Upper lobe of left lung (tissue), 6 donors: ENCODE data around the gene MAGI2. TPM values are rescaled to one million over a fixed set of nuclear protein-coding genes. Genes with fewer than 3 reads are reported as not detected.
"Not testable (repeated sequence)": the region's sequence is repeated elsewhere in the genome, so short reads cannot be mapped to it uniquely, and the experiment has no call there.

Experiments
- ATAC-seq, 2 donors: fragments of 200-7000 bp; cut with Tn5 transposase; one replicate each; pipeline ENCODE4 v1.9.1; 2022; ENCODE audit warnings: mild to moderate bottlenecking in 2 of 2, moderate library complexity in 2 of 2; ENCODE audit not compliant: low FRiP score in 2 of 2
- DNase-seq, 2 donors: peaks; one replicate each; pipeline ENCODE4 v3.0.0-alpha.2; 2019 to 2020
- H3K27ac ChIP-seq, 4 donors: fragments of 200-600 bp; sonication (generic); one replicate each; pipeline ENCODE4 v1.5.1; 2016 to 2019
- H3K27me3 ChIP-seq, 4 donors: fragments of 200-600 bp; sonication (generic); one replicate each; pipeline ENCODE4 v1.5.1; 2017 to 2019
- H3K36me3 ChIP-seq, 4 donors: fragments of 200-600 bp; sonication (generic); one replicate each; pipeline ENCODE4 v1.5.1; 2016 to 2019
- H3K4me1 ChIP-seq, 4 donors: fragments of 200-600 bp; sonication (generic); one replicate each; pipeline ENCODE4 v1.5.1; 2018 to 2019
- H3K4me3 ChIP-seq, 4 donors: fragments of 200-600 bp; sonication (generic); one replicate each; pipeline ENCODE4 v1.5.1; 2017 to 2019; ENCODE audit warnings: mild to moderate bottlenecking in 2 of 4, moderate library complexity in 1 of 4
- H3K9me3 ChIP-seq, 4 donors: fragments of 200-600 bp; sonication (generic); one replicate each; pipeline ENCODE4 v1.5.1; 2018 to 2019
- EP300 ChIP-seq, 4 donors: sonication (generic); formaldehyde crosslinking; IDR thresholded peaks; one replicate each; pipeline ENCODE4 v1.5.1; 2017; ENCODE audit warnings: antibody characterized with exemption in 4 of 4, control low read depth in 2 of 4
- POLR2A ChIP-seq, 4 donors: fragments of 450-650 bp; IDR thresholded peaks; one replicate each; pipeline ENCODE4 v1.5.1; 2016 to 2017; ENCODE audit warnings: antibody characterized with exemption in 4 of 4, mild to moderate bottlenecking in 2 of 4
- POLR2AphosphoS5 ChIP-seq, 2 donors: sonication (generic); formaldehyde crosslinking; IDR thresholded peaks; one replicate each; pipeline ENCODE4 v1.5.1; 2017; ENCODE audit warnings: antibody characterized with exemption in 2 of 2
- WGBS, 2 donors: methylation state at CpG; one replicate each; pipeline ENCODE4 v1.1.5; 2017 to 2018; 5-methylcytosine and 5-hydroxymethylcytosine counted together
- total RNA-seq, 6 donors: library from RNA; depleted of rRNA in 4 of 6; stranded (reverse); fragments of >200 nt in 4 of 6; gene quantifications; one replicate each; pipeline versions ENCODE4 v1.1.0 to v1.2.1, GENCODE V29; 2016 to 2021
- TF ChIP-seq, protein P1 (sequence below), 6 experiments: fragments of 450-650 bp in 4 of 6; fragments of 200-600 bp in 2 of 6; sonication (generic) in 2 of 6; IDR thresholded peaks; one replicate each; pipeline ENCODE4 v1.5.1; 2016 to 2019; ENCODE audit warnings: antibody characterized with exemption in 6 of 6
- donor health status: DM: no; HTN: no; CAD: no; lungs with moderate emphysema.
- donor health status: DM: no; HTN: yes; CAD: no; lungs with severe emphysema.

The MAGI2 gene
- total RNA-seq, 6 donors from 2014 or later = 7.9 to 84.9 (median 11.8) TPM

DNA sequence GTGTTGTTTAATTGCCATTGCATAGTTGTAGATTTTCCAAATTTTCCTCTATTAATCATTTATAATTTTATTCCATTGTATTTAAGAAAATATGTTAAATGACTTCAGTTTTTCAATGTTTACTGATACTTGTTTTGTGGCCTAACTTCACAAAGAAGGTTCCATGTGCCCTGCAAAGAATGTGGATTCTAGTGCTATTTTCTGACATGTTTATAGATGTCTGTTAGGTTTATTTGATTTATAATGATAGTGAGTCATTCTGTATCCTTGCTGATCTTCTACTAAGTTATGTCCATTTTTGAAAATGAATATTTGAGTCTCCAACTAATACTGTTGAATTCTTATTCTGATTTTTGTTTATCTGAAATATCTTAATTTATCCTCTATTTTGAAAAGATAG, 369.0 kb downstream of the MAGI2 start:
- no peak overlapping the region for H3K4me3 ChIP-seq
- peaks cover 0 to 4% (median 1%) of the 10 kb centered on the region in 4 donors for H3K9me3 ChIP-seq
- H3K27ac ChIP-seq = no peak overlapping the region
- no peaks in the 10 kb centered on the region for H3K4me1 ChIP-seq
- H3K36me3 ChIP-seq = no peaks in the 10 kb centered on the region
- no peak for ATAC-seq
- no peak for TF ChIP-seq EP300 (IDR thresholded peaks at IDR 0.05)
- TF ChIP-seq POLR2A (IDR thresholded peaks at IDR 0.05) = no peak
- TF ChIP-seq POLR2AphosphoS5 (IDR thresholded peaks at IDR 0.05) = no peak
- TF ChIP-seq, protein P1, sequence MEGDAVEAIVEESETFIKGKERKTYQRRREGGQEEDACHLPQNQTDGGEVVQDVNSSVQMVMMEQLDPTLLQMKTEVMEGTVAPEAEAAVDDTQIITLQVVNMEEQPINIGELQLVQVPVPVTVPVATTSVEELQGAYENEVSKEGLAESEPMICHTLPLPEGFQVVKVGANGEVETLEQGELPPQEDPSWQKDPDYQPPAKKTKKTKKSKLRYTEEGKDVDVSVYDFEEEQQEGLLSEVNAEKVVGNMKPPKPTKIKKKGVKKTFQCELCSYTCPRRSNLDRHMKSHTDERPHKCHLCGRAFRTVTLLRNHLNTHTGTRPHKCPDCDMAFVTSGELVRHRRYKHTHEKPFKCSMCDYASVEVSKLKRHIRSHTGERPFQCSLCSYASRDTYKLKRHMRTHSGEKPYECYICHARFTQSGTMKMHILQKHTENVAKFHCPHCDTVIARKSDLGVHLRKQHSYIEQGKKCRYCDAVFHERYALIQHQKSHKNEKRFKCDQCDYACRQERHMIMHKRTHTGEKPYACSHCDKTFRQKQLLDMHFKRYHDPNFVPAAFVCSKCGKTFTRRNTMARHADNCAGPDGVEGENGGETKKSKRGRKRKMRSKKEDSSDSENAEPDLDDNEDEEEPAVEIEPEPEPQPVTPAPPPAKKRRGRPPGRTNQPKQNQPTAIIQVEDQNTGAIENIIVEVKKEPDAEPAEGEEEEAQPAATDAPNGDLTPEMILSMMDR (IDR thresholded peaks at IDR 0.05) = no peak
- DNase-seq = no peak
- no peaks in the 10 kb centered on the region for H3K27me3 ChIP-seq

DNA sequence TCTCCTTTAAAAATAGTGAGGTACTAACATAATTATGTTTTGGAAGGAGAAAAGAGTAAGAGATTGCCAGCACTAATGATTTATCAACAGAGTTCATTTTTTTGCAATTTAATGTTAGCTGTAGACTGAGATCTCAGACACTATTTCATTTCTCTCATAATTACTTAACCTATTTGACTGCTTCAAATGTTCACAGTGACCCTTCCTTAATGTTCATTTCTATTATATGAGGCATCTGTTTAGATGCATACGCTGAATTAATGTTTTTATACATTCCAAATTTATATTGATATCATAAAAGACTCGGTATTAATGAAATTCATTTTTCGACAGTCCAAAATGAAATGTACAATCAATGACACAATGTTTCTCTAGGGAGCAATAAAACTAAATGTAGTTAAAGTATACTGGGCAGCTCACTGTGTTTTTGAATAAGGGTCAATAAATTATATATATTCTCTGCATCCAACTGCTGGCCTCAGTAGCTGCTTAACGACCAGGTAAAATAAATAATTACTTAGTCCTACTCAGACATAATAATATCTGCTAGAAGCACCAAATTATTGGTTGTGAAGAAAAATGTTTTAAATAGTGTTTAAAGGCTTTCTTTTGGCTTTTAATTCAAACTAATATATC, 373.4 kb downstream of the MAGI2 start:
- no peaks in the 10 kb centered on the region for H3K27me3 ChIP-seq
- no peak for ATAC-seq
- H3K4me3 ChIP-seq = no peak overlapping the region
- no peak for DNase-seq
- no peak overlapping the region for H3K27ac ChIP-seq
- no peaks in the 10 kb centered on the region for H3K9me3 ChIP-seq
- WGBS, 2 donors = 77 to 82% methylated on average over 4 of the region's 4 CpGs
- no peaks in the 10 kb centered on the region for H3K36me3 ChIP-seq
- H3K4me1 ChIP-seq = no peaks in the 10 kb centered on the region
- TF ChIP-seq POLR2AphosphoS5 (IDR thresholded peaks at IDR 0.05) = no peak
- no peak for TF ChIP-seq EP300 (IDR thresholded peaks at IDR 0.05)
- TF ChIP-seq POLR2A (IDR thresholded peaks at IDR 0.05) = no peak

DNA sequence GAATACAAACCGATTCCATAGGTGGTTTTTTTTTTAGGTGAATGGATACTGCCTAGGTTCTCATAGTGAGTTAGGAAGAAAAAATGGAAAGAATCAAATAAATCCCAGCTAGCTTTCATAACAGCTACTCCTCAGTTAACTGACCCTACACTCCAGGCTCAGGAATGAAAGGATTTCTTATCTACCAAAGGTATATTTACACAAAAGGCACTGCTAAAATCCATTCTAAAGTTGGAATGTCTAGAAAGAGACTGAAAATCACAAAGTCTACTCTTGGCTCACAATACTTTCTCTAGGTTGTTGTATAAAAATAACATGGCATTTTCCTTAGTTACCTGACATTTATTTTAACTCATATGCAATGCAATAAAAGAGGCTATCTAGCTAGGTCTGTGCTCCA, 375.2 kb downstream of the MAGI2 start:
- no peak for DNase-seq
- Histone ChIP-seq H3K4me3 (no peak overlapping the region), H3K27ac (no peak overlapping the region), H3K9me3 (no peaks in the 10 kb centered on the region), H3K4me1 (no peaks in the 10 kb centered on the region), H3K27me3 (no peaks in the 10 kb centered on the region), H3K36me3 (no peaks in the 10 kb centered on the region)
- WGBS, 2 donors = 62 to 83% methylated on average over 1 of the region's 1 CpG
- TF ChIP-seq EP300 (IDR thresholded peaks at IDR 0.05) (no peak), POLR2A (IDR thresholded peaks at IDR 0.05) (no peak), POLR2AphosphoS5 (IDR thresholded peaks at IDR 0.05) (no peak)
- TF ChIP-seq, protein P1 (IDR thresholded peaks at IDR 0.05) = no peak
- ATAC-seq = no peak

DNA sequence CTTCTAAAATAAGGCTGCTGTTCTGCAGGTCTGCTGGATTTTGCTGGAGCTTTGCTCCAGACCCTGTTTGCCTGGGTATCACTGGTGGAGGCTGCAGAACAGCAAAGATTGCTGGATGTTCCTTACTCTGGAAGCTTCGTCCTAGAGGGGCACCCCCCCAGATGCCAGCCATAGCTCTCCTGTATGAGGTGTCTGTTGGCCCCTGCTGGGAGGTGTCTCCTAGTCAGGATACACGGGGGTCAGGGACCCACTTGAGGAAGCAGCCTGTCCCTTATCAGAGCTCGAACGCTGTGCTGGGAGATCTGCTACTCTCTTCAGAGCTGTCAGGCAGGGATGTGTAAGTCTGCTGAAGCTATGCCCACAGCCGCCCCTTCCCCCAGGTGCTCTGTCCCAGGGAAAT, 382.3 kb downstream of the MAGI2 start:
- not testable (repeated sequence) for H3K4me1 ChIP-seq, H3K36me3 ChIP-seq, DNase-seq, H3K27ac ChIP-seq, H3K4me3 ChIP-seq, H3K27me3 ChIP-seq, ATAC-seq, H3K9me3 ChIP-seq
- WGBS, 2 donors = 60 to 73% methylated on average over 3 to 5 of the region's 5 CpGs

DNA sequence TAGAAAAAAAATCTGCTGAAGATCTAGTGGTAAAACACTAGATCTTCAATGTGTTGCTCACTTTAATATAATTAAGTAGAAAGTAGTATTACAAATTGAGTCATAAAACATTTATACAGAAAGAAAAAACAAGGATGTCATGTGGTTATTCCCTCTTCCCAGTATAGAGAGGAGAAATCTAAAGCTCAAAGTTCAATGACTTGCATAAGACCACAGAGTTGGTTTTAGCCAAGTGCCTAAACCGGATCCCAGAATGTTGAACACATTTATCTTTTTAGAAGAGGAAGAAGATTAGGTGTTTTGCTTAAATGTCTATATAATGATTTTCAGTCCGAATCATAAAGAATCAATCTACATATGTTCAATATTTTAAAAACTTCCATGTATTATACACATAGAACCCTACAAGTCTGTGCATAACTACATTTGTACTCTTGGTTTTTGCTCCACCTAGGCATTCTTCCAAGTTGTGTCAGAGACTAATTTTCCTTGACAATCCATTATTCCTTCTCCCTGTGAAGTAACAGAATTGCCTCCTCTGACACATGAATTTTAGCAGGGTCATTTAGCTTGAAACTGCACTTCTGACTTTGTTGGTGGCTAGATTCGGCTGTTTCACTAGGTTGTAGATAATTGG, 389.2 kb downstream of the MAGI2 start:
- Histone ChIP-seq H3K27me3 (no peaks in the 10 kb centered on the region), H3K4me3 (no peak overlapping the region), H3K36me3 (no peaks in the 10 kb centered on the region), H3K9me3 (no peaks in the 10 kb centered on the region), H3K4me1 (no peaks in the 10 kb centered on the region), H3K27ac (no peak overlapping the region)
- no peak for DNase-seq
- no peak for ATAC-seq
- TF ChIP-seq POLR2A (IDR thresholded peaks at IDR 0.05) = no peak
- TF ChIP-seq, protein P1 (IDR thresholded peaks at IDR 0.05) = no peak
- no peak for TF ChIP-seq EP300 (IDR thresholded peaks at IDR 0.05)
- TF ChIP-seq POLR2AphosphoS5 (IDR thresholded peaks at IDR 0.05) = no peak
- 77 to 91% methylated on average over 3 of the region's 3 CpGs for WGBS, 2 donors
